OCI-LY3 (cell line): Measurements from ENCODE around the gene ATN1.

Experiments used
- CTCF ChIP-seq: fragments of 200-600, 300-600 bp; sonication (generic); IDR thresholded peaks from 2 replicates; pipeline ENCODE4 v1.5.1; 2014; ENCODE audit warnings: antibody characterized with exemption, low read length, low read depth
- EZH2phosphoT487 ChIP-seq: fragments of 200-600 bp; shearing (Covaris generic); IDR thresholded peaks from 2 replicates; pipeline ENCODE4 v1.6.1; 2018; ENCODE audit warnings: antibody characterized with exemption, mixed run types, low read depth

- no peak for TF ChIP-seq CTCF
- TF ChIP-seq EZH2phosphoT487, result no peak
Observed at GRCh38 chr12:6943722-6944380, 16.1 kb downstream of the ATN1 start, which contains the start of the genes C12orf57 and RNU7-1.
